ENCODE results near the gene CALR3.

CALR3 gene

GRCh38 chr19:16542045-16542909 lies 46.3 kb upstream of the CALR3 start, which contains the start of gene CHERP:
CHERP (minus strand) TSS chr19:16542437; CDS start chr19:16542378, 59 bp downstream.
- no CpG with 5 or more reads among the region's 108 CpGs for WGBS (ENCODE audit: extremely low coverage, insufficient coverage, insufficient read length)
- Histone ChIP-seq H3K9me3 (ENCODE audit: insufficient read depth, low read depth, low read length) (peaks cover 1% of the 10 kb centered on the region), H2AFZ (ENCODE audit: insufficient read depth, low read length, poor library complexity) (peak within 1 kb of the TSS; percentile 94), H3K27ac (ENCODE audit: low read depth, low read length) (peak within 1 kb of the TSS; percentile 68), H2BK5ac (ENCODE audit: low read depth, low read length, poor library complexity) (peak within 1 kb of the TSS; percentile 92), H3K79me1 (ENCODE audit: low read length) (peaks cover 11% of the 10 kb centered on the region), H2BK12ac (ENCODE audit: low read length) (no peak within 1 kb of the TSS), H4K8ac (ENCODE audit: low read depth, low read length) (peak within 1 kb of the TSS; percentile 97), H2AK5ac (ENCODE audit: low read length) (peak within 1 kb of the TSS; percentile 90), H3K14ac (ENCODE audit: low read length) (peak within 1 kb of the TSS; percentile 98), H3K9ac (ENCODE audit: low read length) (peak within 1 kb of the TSS; percentile 98), H4K91ac (ENCODE audit: low read depth, low read length) (peak within 1 kb of the TSS; percentile 98), H4K12ac (ENCODE audit: low read depth, low read length) (peak within 1 kb of the TSS; percentile 96), H2BK120ac (ENCODE audit: insufficient read depth, low read length, poor library complexity) (peak within 1 kb of the TSS; percentile 92), H3K4me2 (ENCODE audit: low read length) (peak within 1 kb of the TSS; percentile 98), H3K79me2 (ENCODE audit: control insufficient read depth, insufficient read depth, low read length, poor library complexity) (peaks cover 26% of the 10 kb centered on the region), H3K36me3 (ENCODE audit: control insufficient read depth in 1 of 2, insufficient read depth in 2 of 2, low read length in 2 of 2) (peaks cover 19 to 28% of the 10 kb centered on the region in 2 experiments), H3K4me3 (ENCODE audit: low read depth, low read length) (peak within 1 kb of the TSS; percentile 94), H3K4ac (ENCODE audit: low read depth, low read length) (peak within 1 kb of the TSS; percentile 94), H3K18ac (ENCODE audit: low read length) (peak within 1 kb of the TSS; percentile 97), H3K23ac (ENCODE audit: low read length) (no peak within 1 kb of the TSS), H3K27me3 (ENCODE audit: insufficient read depth, low read length) (no peaks in the 10 kb centered on the region), H3K4me1 (ENCODE audit: control insufficient read depth in 1 of 2, insufficient read depth in 2 of 2, low read length in 2 of 2) (peaks cover 7% of the 10 kb centered on the region in 2 experiments)
- peak; percentile 96 to 98 for DNase-seq

- no peak overlapping the region for H2BK12ac ChIP-seq (ENCODE audit: low read length)
- DNase-seq, result peak in 1 of 2 donors; percentile 36
- peak overlapping the region; percentile 95 for H4K91ac ChIP-seq (ENCODE audit: low read depth, low read length)
- H2BK5ac ChIP-seq (ENCODE audit: low read depth, low read length, poor library complexity), result peak overlapping the region; percentile 87
- no peak overlapping the region for H3K23ac ChIP-seq (ENCODE audit: low read length)
- peaks cover 26% of the 10 kb centered on the region for H3K79me2 ChIP-seq (ENCODE audit: control insufficient read depth, insufficient read depth, low read length, poor library complexity)
- no peaks in the 10 kb centered on the region for H3K27me3 ChIP-seq (ENCODE audit: insufficient read depth, low read length)
- H3K14ac ChIP-seq (ENCODE audit: low read length), result peak overlapping the region; percentile 90
- peak overlapping the region; percentile 90 for H3K18ac ChIP-seq (ENCODE audit: low read length)
- H3K9me3 ChIP-seq (ENCODE audit: insufficient read depth, low read depth, low read length), result peaks cover 1% of the 10 kb centered on the region
- peaks cover 21 to 32% of the 10 kb centered on the region in 2 experiments for H3K36me3 ChIP-seq (ENCODE audit: control insufficient read depth in 1 of 2, insufficient read depth in 2 of 2, low read length in 2 of 2)
- peak overlapping the region; percentile 72 for H3K4me2 ChIP-seq (ENCODE audit: low read length)
- peaks cover 7% of the 10 kb centered on the region in 2 experiments for H3K4me1 ChIP-seq (ENCODE audit: control insufficient read depth in 1 of 2, insufficient read depth in 2 of 2, low read length in 2 of 2)
- peaks cover 11% of the 10 kb centered on the region for H3K79me1 ChIP-seq (ENCODE audit: low read length)
- H4K8ac ChIP-seq (ENCODE audit: low read depth, low read length), result peak overlapping the region; percentile 96
- peak overlapping the region; percentile 81 for H2AK5ac ChIP-seq (ENCODE audit: low read length)
- peak overlapping the region; percentile 94 for H4K12ac ChIP-seq (ENCODE audit: low read depth, low read length)
- no CpG with 5 or more reads among the region's 29 CpGs for WGBS (ENCODE audit: extremely low coverage, insufficient coverage, insufficient read length)
- H2AFZ ChIP-seq (ENCODE audit: insufficient read depth, low read length, poor library complexity), result peak overlapping the region; percentile 84
- peak overlapping the region; percentile 84 for H3K4me3 ChIP-seq (ENCODE audit: low read depth, low read length)
- H3K4ac ChIP-seq (ENCODE audit: low read depth, low read length), result peak overlapping the region; percentile 94
- H3K27ac ChIP-seq (ENCODE audit: low read depth, low read length), result peak overlapping the region; percentile 68
- H2BK120ac ChIP-seq (ENCODE audit: insufficient read depth, low read length, poor library complexity), result peak overlapping the region; percentile 92
- H3K9ac ChIP-seq (ENCODE audit: low read length), result peak overlapping the region; percentile 89
Observed at GRCh38 chr19:16541526-16542044, 45.6 kb upstream of the CALR3 start.

- no peak overlapping the region for H2BK5ac ChIP-seq (ENCODE audit: low read depth, low read length, poor library complexity)
- no peak overlapping the region for H3K18ac ChIP-seq (ENCODE audit: low read length)
- H3K9ac ChIP-seq (ENCODE audit: low read length), result no peak overlapping the region
- H2AK5ac ChIP-seq (ENCODE audit: low read length), result no peak overlapping the region
- H4K8ac ChIP-seq (ENCODE audit: low read depth, low read length), result no peak overlapping the region
- H3K27me3 ChIP-seq (ENCODE audit: insufficient read depth, low read length), result no peaks in the 10 kb centered on the region
- H3K4me1 ChIP-seq (ENCODE audit: control insufficient read depth in 1 of 2, insufficient read depth in 2 of 2, low read length in 2 of 2), result peaks cover 7% of the 10 kb centered on the region in 2 experiments
- H3K79me1 ChIP-seq (ENCODE audit: low read length), result peaks cover 11% of the 10 kb centered on the region
- H3K4me3 ChIP-seq (ENCODE audit: low read depth, low read length), result no peak overlapping the region
- DNase-seq, result no peak
- H2BK120ac ChIP-seq (ENCODE audit: insufficient read depth, low read length, poor library complexity), result no peak overlapping the region
- no peak overlapping the region for H4K91ac ChIP-seq (ENCODE audit: low read depth, low read length)
- WGBS (ENCODE audit: extremely low coverage, insufficient coverage, insufficient read length), result no CpG with 5 or more reads among the region's 12 CpGs
- H3K9me3 ChIP-seq (ENCODE audit: insufficient read depth, low read depth, low read length), result peaks cover 1% of the 10 kb centered on the region
- H3K27ac ChIP-seq (ENCODE audit: low read depth, low read length), result no peak overlapping the region
- H3K14ac ChIP-seq (ENCODE audit: low read length), result no peak overlapping the region
- peak overlapping the region; percentile 72 for H3K4me2 ChIP-seq (ENCODE audit: low read length)
- no peak overlapping the region for H3K23ac ChIP-seq (ENCODE audit: low read length)
- H3K4ac ChIP-seq (ENCODE audit: low read depth, low read length), result peak overlapping the region; percentile 94
- no peak overlapping the region for H2AFZ ChIP-seq (ENCODE audit: insufficient read depth, low read length, poor library complexity)
- peaks cover 28% of the 10 kb centered on the region for H3K79me2 ChIP-seq (ENCODE audit: control insufficient read depth, insufficient read depth, low read length, poor library complexity)
- peaks cover 28 to 37% of the 10 kb centered on the region in 2 experiments for H3K36me3 ChIP-seq (ENCODE audit: control insufficient read depth in 1 of 2, insufficient read depth in 2 of 2, low read length in 2 of 2)
- no peak overlapping the region for H2BK12ac ChIP-seq (ENCODE audit: low read length)
- no peak overlapping the region for H4K12ac ChIP-seq (ENCODE audit: low read depth, low read length)
Observed at GRCh38 chr19:16540948-16541347, 45.0 kb upstream of the CALR3 start.

- H3K4me2 ChIP-seq (ENCODE audit: low read length), result no peak overlapping the region
- no peak overlapping the region for H2BK5ac ChIP-seq (ENCODE audit: low read depth, low read length, poor library complexity)
- H2BK12ac ChIP-seq (ENCODE audit: low read length), result no peak overlapping the region
- H2AFZ ChIP-seq (ENCODE audit: insufficient read depth, low read length, poor library complexity), result no peak overlapping the region
- H3K27ac ChIP-seq (ENCODE audit: low read depth, low read length), result no peak overlapping the region
- H2BK120ac ChIP-seq (ENCODE audit: insufficient read depth, low read length, poor library complexity), result no peak overlapping the region
- peak overlapping the region; percentile 38 for H3K4ac ChIP-seq (ENCODE audit: low read depth, low read length)
- DNase-seq, result no peak
- H3K18ac ChIP-seq (ENCODE audit: low read length), result no peak overlapping the region
- peaks cover 5 to 7% of the 10 kb centered on the region in 2 experiments for H3K4me1 ChIP-seq (ENCODE audit: control insufficient read depth in 1 of 2, insufficient read depth in 2 of 2, low read length in 2 of 2)
- no peaks in the 10 kb centered on the region for H3K27me3 ChIP-seq (ENCODE audit: insufficient read depth, low read length)
- H3K79me2 ChIP-seq (ENCODE audit: control insufficient read depth, insufficient read depth, low read length, poor library complexity), result peaks cover 21% of the 10 kb centered on the region
- peaks cover 62 to 72% of the 10 kb centered on the region in 2 experiments for H3K36me3 ChIP-seq (ENCODE audit: control insufficient read depth in 1 of 2, insufficient read depth in 2 of 2, low read length in 2 of 2)
- no CpG with 5 or more reads among the region's 13 CpGs for WGBS (ENCODE audit: extremely low coverage, insufficient coverage, insufficient read length)
- peak overlapping the region; percentile 7 for H3K9ac ChIP-seq (ENCODE audit: low read length)
- no peak overlapping the region for H2AK5ac ChIP-seq (ENCODE audit: low read length)
- H3K4me3 ChIP-seq (ENCODE audit: low read depth, low read length), result no peak overlapping the region
- peaks cover 1% of the 10 kb centered on the region for H3K9me3 ChIP-seq (ENCODE audit: insufficient read depth, low read depth, low read length)
- no peak overlapping the region for H4K8ac ChIP-seq (ENCODE audit: low read depth, low read length)
- H4K91ac ChIP-seq (ENCODE audit: low read depth, low read length), result no peak overlapping the region
- no peak overlapping the region for H3K23ac ChIP-seq (ENCODE audit: low read length)
- H3K79me1 ChIP-seq (ENCODE audit: low read length), result peaks cover 5% of the 10 kb centered on the region
- no peak overlapping the region for H3K14ac ChIP-seq (ENCODE audit: low read length)
- H4K12ac ChIP-seq (ENCODE audit: low read depth, low read length), result no peak overlapping the region
Observed at GRCh38 chr19:16537111-16537510, 41.1 kb upstream of the CALR3 start.
